Astrocyte (in vitro differentiated cells and primary cell): Measurements from ENCODE around the gene ZNF641. TPM values are rescaled to one million over a fixed set of nuclear protein-coding genes. Genes with fewer than 3 reads are reported as not detected.

Source experiments
- DNase-seq: peaks from one replicate; pipeline ENCODE4 v3.0.0-alpha.2; 2010; ENCODE audit warnings: low read depth
- FAIRE-seq: peaks from 2 replicates; lab custom pipeline; 2011; peaks lifted over from hg19 to GRCh38; lab: Jason Lieb, UNC
- H2AFZ ChIP-seq: 2 replicates; pipeline ENCODE4 v1.6.0; 2012; ENCODE audit warnings: low read depth, low read length, inconsistent platforms
- H3K27ac ChIP-seq: 2 replicates; pipeline ENCODE4 v1.5.1; 2011; ENCODE audit warnings: low read depth, low read length, inconsistent platforms
- H3K27me3 ChIP-seq: 2 replicates; pipeline ENCODE4 v1.6.0; 2011; ENCODE audit warnings: low read length, inconsistent platforms; ENCODE audit not compliant: insufficient read depth
- H3K36me3 ChIP-seq: 2 replicates; pipeline ENCODE4 v1.5.1; 2011; ENCODE audit warnings: low read length, inconsistent platforms; ENCODE audit not compliant: insufficient read depth
- H3K4me1 ChIP-seq: 2 replicates; pipeline ENCODE4 v1.5.1; 2011; ENCODE audit warnings: low read length, inconsistent platforms; ENCODE audit not compliant: insufficient read depth
- H3K4me2 ChIP-seq: 2 replicates; pipeline ENCODE4 v1.6.0; 2012; ENCODE audit warnings: low read length, inconsistent platforms
- H3K4me3 ChIP-seq: 2 replicates; pipeline ENCODE4 v1.5.1; 2011; ENCODE audit warnings: low read depth, mild to moderate bottlenecking, low read length, inconsistent platforms; ENCODE audit not compliant: insufficient read depth
- H3K79me2 ChIP-seq: 2 replicates; pipeline ENCODE4 v1.6.0; 2012; ENCODE audit warnings: mild to moderate bottlenecking, low read length, inconsistent platforms; ENCODE audit not compliant: insufficient read depth
- H3K9ac ChIP-seq: 2 replicates; pipeline ENCODE4 v1.6.0; 2012; ENCODE audit warnings: mild to moderate bottlenecking, low read length, inconsistent platforms
- H3K9me3 ChIP-seq: 2 replicates; pipeline ENCODE4 v1.5.1; 2012; ENCODE audit warnings: low read depth, mild to moderate bottlenecking, low read length, inconsistent platforms; ENCODE audit not compliant: insufficient read depth
- H4K20me1 ChIP-seq: 2 replicates; pipeline ENCODE4 v1.6.0; 2012; ENCODE audit warnings: low read length, inconsistent platforms; ENCODE audit not compliant: insufficient read depth
- H3K27ac Mint-ChIP-seq: one replicate; pipeline ENCODE4 v1.8.0; 2021; ENCODE audit warnings: mild to moderate bottlenecking, mixed read lengths; ENCODE audit not compliant: unreplicated experiment
- H3K27me3 Mint-ChIP-seq: one replicate; pipeline ENCODE4 v1.8.0; 2021; ENCODE audit warnings: low read depth, mixed read lengths; ENCODE audit not compliant: unreplicated experiment
- H3K36me3 Mint-ChIP-seq: one replicate; pipeline ENCODE4 v1.8.0; 2021; ENCODE audit warnings: low read depth, mixed read lengths; ENCODE audit not compliant: unreplicated experiment
- H3K4me1 Mint-ChIP-seq: one replicate; pipeline ENCODE4 v1.8.0; 2021; ENCODE audit warnings: low read depth, mixed read lengths; ENCODE audit not compliant: unreplicated experiment
- H3K4me3 Mint-ChIP-seq: one replicate; pipeline ENCODE4 v1.8.0; 2021; ENCODE audit warnings: mild to moderate bottlenecking, moderate library complexity, mixed read lengths; ENCODE audit not compliant: unreplicated experiment
- H3K9me3 Mint-ChIP-seq: one replicate; pipeline ENCODE4 v1.8.0; 2021; ENCODE audit warnings: mild to moderate bottlenecking, mixed read lengths; ENCODE audit not compliant: unreplicated experiment
- CTCF ChIP-seq: IDR thresholded peaks from 2 replicates; pipeline ENCODE4 v1.5.1; 2011; ENCODE audit warnings: low read depth, mild to moderate bottlenecking, inconsistent platforms, low read length, moderate library complexity; ENCODE audit not compliant: insufficient read depth
- EZH2 ChIP-seq: IDR thresholded peaks from 2 replicates; pipeline ENCODE4 v1.6.1; 2012; ENCODE audit warnings: mild to moderate bottlenecking, low read length, inconsistent platforms; ENCODE audit not compliant: insufficient read depth
- total RNA-seq: library from RNA; stranded (reverse); gene quantifications from 2 replicates; pipeline ENCODE4 v1.2.1, GENCODE V29; 2021

Gene ZNF641
- total RNA-seq, 1 donor from 2014 or later = 7.1 TPM

- FAIRE-seq = no peak
- no peaks in the 10 kb centered on the region for H3K4me1 ChIP-seq
These were observed 39.4 kb downstream of the ZNF641 start for GRCh38 chr12:48311313-48311712.

GRCh38 chr12:48307269-48307668 lies 43.5 kb downstream of the ZNF641 start:
- no peaks in the 10 kb centered on the region for H3K27me3 ChIP-seq
- H3K9ac ChIP-seq = no peak overlapping the region
- H3K27me3 Mint-ChIP-seq = no peaks in the 10 kb centered on the region
- H2AFZ ChIP-seq = no peak overlapping the region
- H3K79me2 ChIP-seq = no peaks in the 10 kb centered on the region
- H3K27ac Mint-ChIP-seq = no peak overlapping the region
- no peaks in the 10 kb centered on the region for H3K9me3 Mint-ChIP-seq
- H4K20me1 ChIP-seq = no peaks in the 10 kb centered on the region
- no peak for DNase-seq
- TF ChIP-seq CTCF = no peak
- TF ChIP-seq EZH2 = no peak
- no peaks in the 10 kb centered on the region for H3K36me3 ChIP-seq
- no peak overlapping the region for H3K4me2 ChIP-seq
- H3K9me3 ChIP-seq = no peaks in the 10 kb centered on the region
- no peak overlapping the region for H3K4me3 ChIP-seq
- H3K27ac ChIP-seq = no peak overlapping the region
- no peaks in the 10 kb centered on the region for H3K4me1 ChIP-seq
- no peaks in the 10 kb centered on the region for H3K36me3 Mint-ChIP-seq
- no peaks in the 10 kb centered on the region for H3K4me1 Mint-ChIP-seq
- no peak overlapping the region for H3K4me3 Mint-ChIP-seq
- no peak for FAIRE-seq

More at GRCh38 chr12:48311313-48311712, 39.4 kb downstream of the ZNF641 start:
- Mint-ChIP-seq H3K4me1 (no peaks in the 10 kb centered on the region), H3K27me3 (no peaks in the 10 kb centered on the region), H3K27ac (no peak overlapping the region), H3K36me3 (no peaks in the 10 kb centered on the region), H3K4me3 (no peak overlapping the region), H3K9me3 (no peaks in the 10 kb centered on the region)
- no peaks in the 10 kb centered on the region for H3K36me3 ChIP-seq
- no peak overlapping the region for H3K4me3 ChIP-seq
- no peaks in the 10 kb centered on the region for H3K27me3 ChIP-seq
- DNase-seq = no peak
- no peaks in the 10 kb centered on the region for H4K20me1 ChIP-seq
- no peak overlapping the region for H3K27ac ChIP-seq
- H3K9me3 ChIP-seq = no peaks in the 10 kb centered on the region
- H3K79me2 ChIP-seq = no peaks in the 10 kb centered on the region
- no peak overlapping the region for H3K4me2 ChIP-seq
- H3K9ac ChIP-seq = no peak overlapping the region
- TF ChIP-seq CTCF (no peak), EZH2 (no peak)
- H2AFZ ChIP-seq = no peak overlapping the region

GRCh38 chr12:48305190-48305589 lies 45.5 kb downstream of the ZNF641 start:
- Histone ChIP-seq H4K20me1 (no peaks in the 10 kb centered on the region), H3K27ac (no peak overlapping the region), H3K79me2 (no peaks in the 10 kb centered on the region), H3K9me3 (no peaks in the 10 kb centered on the region), H3K27me3 (no peaks in the 10 kb centered on the region), H2AFZ (no peak overlapping the region), H3K9ac (no peak overlapping the region), H3K36me3 (no peaks in the 10 kb centered on the region), H3K4me2 (no peak overlapping the region), H3K4me1 (no peaks in the 10 kb centered on the region), H3K4me3 (no peak overlapping the region)
- Mint-ChIP-seq H3K9me3 (no peaks in the 10 kb centered on the region), H3K4me3 (no peak overlapping the region), H3K27me3 (no peaks in the 10 kb centered on the region), H3K36me3 (no peaks in the 10 kb centered on the region), H3K4me1 (no peaks in the 10 kb centered on the region), H3K27ac (no peak overlapping the region)
- FAIRE-seq (no peak), DNase-seq (no peak)
- TF ChIP-seq EZH2 (no peak), CTCF (no peak)
